ENCODE data around the gene CCDC178. TPM values are rescaled to one million over a fixed set of nuclear protein-coding genes. Genes with fewer than 3 reads are reported as not detected.
"Not testable (repeated sequence)": the region's sequence is repeated elsewhere in the genome, so short reads cannot be mapped to it uniquely, and the experiment has no call there.

The CCDC178 gene
- total RNA-seq, 1 experiment from 2014 or later = not detected

- Histone ChIP-seq H3K79me2 (ENCODE audit: insufficient read depth, low read length) (no peaks in the 10 kb centered on the region), H2AFZ (ENCODE audit: low read depth, low read length, poor library complexity, severe bottlenecking) (no peak overlapping the region), H3K4me2 (ENCODE audit: low read length) (no peak overlapping the region), H3K27me3 (ENCODE audit: insufficient read depth, low read length) (no peaks in the 10 kb centered on the region), H3K9me3 (ENCODE audit: control insufficient read depth in 1 of 2, insufficient read depth in 1 of 2, low read depth in 1 of 2, low read length in 2 of 2) (peaks cover 0 to 15% of the 10 kb centered on the region in 2 experiments; a peak in 1 of 4 replicates), H3K4me3 (replicated peaks in 1 of 2; ENCODE audit: low read depth in 1 of 2, low read length in 2 of 2) (no peak overlapping the region), H3K9ac (ENCODE audit: low read length) (no peak overlapping the region), H3K4me1 (ENCODE audit: control insufficient read depth in 1 of 2, insufficient read depth in 2 of 2, low read length in 2 of 2) (no peaks in the 10 kb centered on the region), H3K36me3 (ENCODE audit: control insufficient read depth in 1 of 2, insufficient read depth in 2 of 2, low read length in 2 of 2) (no peaks in the 10 kb centered on the region), H4K20me1 (ENCODE audit: insufficient read depth) (no peaks in the 10 kb centered on the region), H3K9me2 (ENCODE audit: insufficient read depth) (no peaks in the 10 kb centered on the region), H3K27ac (ENCODE audit: low read depth, low read length) (no peak overlapping the region)
- DNase-seq (ENCODE audit: low read depth, low spot score) = no peak
- no TSS peak for BruUV-seq (replicated peaks)
- ATAC-seq = no peak
- CTCF ChIA-PET = no interaction called here
- RAD21 ChIA-PET (ENCODE audit: low non-redundant PET in 1 of 2, low total read pairs in 2 of 2, uncharacterized antibody in 2 of 2, unreplicated experiment in 2 of 2) = no interaction called here
- intact Hi-C loops (cut with micrococcal nuclease) = no loop called here
- no peak for TF ChIP-seq EGR1 (IDR thresholded peaks at IDR 0.05; ENCODE audit: low read depth)
- TF ChIP-seq, protein P1, sequence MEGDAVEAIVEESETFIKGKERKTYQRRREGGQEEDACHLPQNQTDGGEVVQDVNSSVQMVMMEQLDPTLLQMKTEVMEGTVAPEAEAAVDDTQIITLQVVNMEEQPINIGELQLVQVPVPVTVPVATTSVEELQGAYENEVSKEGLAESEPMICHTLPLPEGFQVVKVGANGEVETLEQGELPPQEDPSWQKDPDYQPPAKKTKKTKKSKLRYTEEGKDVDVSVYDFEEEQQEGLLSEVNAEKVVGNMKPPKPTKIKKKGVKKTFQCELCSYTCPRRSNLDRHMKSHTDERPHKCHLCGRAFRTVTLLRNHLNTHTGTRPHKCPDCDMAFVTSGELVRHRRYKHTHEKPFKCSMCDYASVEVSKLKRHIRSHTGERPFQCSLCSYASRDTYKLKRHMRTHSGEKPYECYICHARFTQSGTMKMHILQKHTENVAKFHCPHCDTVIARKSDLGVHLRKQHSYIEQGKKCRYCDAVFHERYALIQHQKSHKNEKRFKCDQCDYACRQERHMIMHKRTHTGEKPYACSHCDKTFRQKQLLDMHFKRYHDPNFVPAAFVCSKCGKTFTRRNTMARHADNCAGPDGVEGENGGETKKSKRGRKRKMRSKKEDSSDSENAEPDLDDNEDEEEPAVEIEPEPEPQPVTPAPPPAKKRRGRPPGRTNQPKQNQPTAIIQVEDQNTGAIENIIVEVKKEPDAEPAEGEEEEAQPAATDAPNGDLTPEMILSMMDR (IDR thresholded peaks at IDR 0.05 in 2 of 3, conservative IDR thresholded peaks at IDR 0.05 in 1 of 3; ENCODE audit: borderline replicate concordance in 1 of 3, insufficient read depth in 1 of 3, low read depth in 2 of 3, low read length in 2 of 3) = peak in 1 of 3 experiments; percentile 27; a peak in 2 of 6 replicates
- POLR2A ChIA-PET = no interaction called here
These were observed 36.2 kb downstream of the CCDC178 start for GRCh38 chr18:33404244-33404873.

- H3K9ac ChIP-seq (ENCODE audit: low read length); H2AFZ ChIP-seq (ENCODE audit: low read depth, low read length, poor library complexity, severe bottlenecking); ATAC-seq; CTCF ChIA-PET; RAD21 ChIA-PET (ENCODE audit: low non-redundant PET in 1 of 2, low total read pairs in 2 of 2, uncharacterized antibody in 2 of 2, unreplicated experiment in 2 of 2); H3K9me2 ChIP-seq (ENCODE audit: insufficient read depth); H3K27ac ChIP-seq (ENCODE audit: low read depth, low read length); H3K4me3 ChIP-seq (replicated peaks in 1 of 2; ENCODE audit: low read depth in 1 of 2, low read length in 2 of 2); POLR2A ChIA-PET; H3K79me2 ChIP-seq (ENCODE audit: insufficient read depth, low read length); H3K36me3 ChIP-seq (ENCODE audit: control insufficient read depth in 1 of 2, insufficient read depth in 2 of 2, low read length in 2 of 2); BruUV-seq (replicated peaks); intact Hi-C loops (cut with micrococcal nuclease); DNase-seq (ENCODE audit: low read depth, low spot score); H3K27me3 ChIP-seq (ENCODE audit: insufficient read depth, low read length); H3K4me2 ChIP-seq (ENCODE audit: low read length); H4K20me1 ChIP-seq (ENCODE audit: insufficient read depth); H3K4me1 ChIP-seq (ENCODE audit: control insufficient read depth in 1 of 2, insufficient read depth in 2 of 2, low read length in 2 of 2): not testable (repeated sequence)
- peaks cover 0 to 23% of the 10 kb centered on the region in 2 experiments; a peak in 1 of 4 replicates for H3K9me3 ChIP-seq (ENCODE audit: control insufficient read depth in 1 of 2, insufficient read depth in 1 of 2, low read depth in 1 of 2, low read length in 2 of 2)
These were observed 41.6 kb downstream of the CCDC178 start for GRCh38 chr18:33398939-33399338.

Measured in HCT116 (cell line).